ENCODE results near the gene DSC2. TPM values are rescaled to one million over a fixed set of nuclear protein-coding genes. Genes with fewer than 3 reads are reported as not detected.

DSC2 gene
- total RNA-seq, 1 donor from 2014 or later = 2.0 TPM

- no peaks in the 10 kb centered on the region for H3K36me3 Mint-ChIP-seq (ENCODE audit: low read depth)
- no peak overlapping the region for H3K4me3 Mint-ChIP-seq (ENCODE audit: unreplicated experiment)
- peaks cover 45% of the 10 kb centered on the region for H3K27me3 Mint-ChIP-seq (ENCODE audit: low read depth)
- H3K4me1 Mint-ChIP-seq (ENCODE audit: low read depth) = peaks cover 13% of the 10 kb centered on the region
- no peaks in the 10 kb centered on the region for H3K9me3 Mint-ChIP-seq (ENCODE audit: low read depth)
- no peak overlapping the region for H3K27ac Mint-ChIP-seq (ENCODE audit: unreplicated experiment)
- DNase-seq (ENCODE audit: low spot score) = no peak
- TF ChIP-seq CTCF (IDR thresholded peaks at IDR 0.05) = no peak
Measured at GRCh38 chr18:31097666-31098065, 4.6 kb downstream of the DSC2 start.

GRCh38 chr18:31093880-31094279 lies 8.3 kb downstream of the DSC2 start:
- Mint-ChIP-seq H3K27ac (ENCODE audit: unreplicated experiment) (no peak overlapping the region), H3K4me1 (ENCODE audit: low read depth) (no peaks in the 10 kb centered on the region), H3K4me3 (ENCODE audit: unreplicated experiment) (no peak overlapping the region), H3K36me3 (ENCODE audit: low read depth) (no peaks in the 10 kb centered on the region), H3K27me3 (ENCODE audit: low read depth) (peaks cover 38% of the 10 kb centered on the region), H3K9me3 (ENCODE audit: low read depth) (no peaks in the 10 kb centered on the region)
- DNase-seq (ENCODE audit: low spot score) = no peak
- TF ChIP-seq CTCF (IDR thresholded peaks at IDR 0.05) = no peak

GRCh38 chr18:31093294-31093693 lies 8.9 kb downstream of the DSC2 start:
- peaks cover 35% of the 10 kb centered on the region for H3K27me3 Mint-ChIP-seq (ENCODE audit: low read depth)
- H3K36me3 Mint-ChIP-seq (ENCODE audit: low read depth) = no peaks in the 10 kb centered on the region
- H3K4me3 Mint-ChIP-seq (ENCODE audit: unreplicated experiment) = no peak overlapping the region
- H3K4me1 Mint-ChIP-seq (ENCODE audit: low read depth) = no peaks in the 10 kb centered on the region
- no peaks in the 10 kb centered on the region for H3K9me3 Mint-ChIP-seq (ENCODE audit: low read depth)
- no peak for TF ChIP-seq CTCF (IDR thresholded peaks at IDR 0.05)
- H3K27ac Mint-ChIP-seq (ENCODE audit: unreplicated experiment) = no peak overlapping the region
- no peak for DNase-seq (ENCODE audit: low spot score)

GRCh38 chr18:31091350-31091749 lies 10.9 kb downstream of the DSC2 start:
- no peaks in the 10 kb centered on the region for H3K36me3 Mint-ChIP-seq (ENCODE audit: low read depth)
- no peak overlapping the region for H3K4me3 Mint-ChIP-seq (ENCODE audit: unreplicated experiment)

GRCh38 chr18:31088532-31088931 lies 13.7 kb downstream of the DSC2 start:
- no peaks in the 10 kb centered on the region for H3K36me3 Mint-ChIP-seq (ENCODE audit: low read depth)
- H3K4me1 Mint-ChIP-seq (ENCODE audit: low read depth) = no peaks in the 10 kb centered on the region
- peaks cover 37% of the 10 kb centered on the region for H3K27me3 Mint-ChIP-seq (ENCODE audit: low read depth)
- H3K9me3 Mint-ChIP-seq (ENCODE audit: low read depth) = no peaks in the 10 kb centered on the region
- no peak overlapping the region for H3K27ac Mint-ChIP-seq (ENCODE audit: unreplicated experiment)
- no peak for TF ChIP-seq CTCF (IDR thresholded peaks at IDR 0.05)
- no peak overlapping the region for H3K4me3 Mint-ChIP-seq (ENCODE audit: unreplicated experiment)
- no peak for DNase-seq (ENCODE audit: low spot score)

More at GRCh38 chr18:31091350-31091749, 10.9 kb downstream of the DSC2 start:
- Mint-ChIP-seq H3K27me3 (ENCODE audit: low read depth) (peaks cover 39% of the 10 kb centered on the region), H3K4me1 (ENCODE audit: low read depth) (no peaks in the 10 kb centered on the region), H3K9me3 (ENCODE audit: low read depth) (no peaks in the 10 kb centered on the region), H3K27ac (ENCODE audit: unreplicated experiment) (no peak overlapping the region)
- no peak for DNase-seq (ENCODE audit: low spot score)
- no peak for TF ChIP-seq CTCF (IDR thresholded peaks at IDR 0.05)

Data from chondrocyte (in vitro differentiated cells).